ENCODE measurements around the gene ZNF74. TPM values are rescaled to one million over a fixed set of nuclear protein-coding genes. Genes with fewer than 3 reads are reported as not detected.

The ZNF74 gene
- total and polyA plus RNA-seq, 7 donors = 1.4 to 18.8 (median 11.4) TPM

- Histone ChIP-seq H3K4me3 (no peak overlapping the region), H3K4me1 (peaks cover 0 to 9% (median 8%) of the 10 kb centered on the region in 4 donors), H3K27ac (no peak overlapping the region), H3K27me3 (no peaks in the 10 kb centered on the region), H3K36me3 (peaks cover 0 to 34% (median 9%) of the 10 kb centered on the region in 4 donors), H3K9me3 (no peaks in the 10 kb centered on the region)
- intact Hi-C loops (cut with DNase I) = no loop called here
- TF ChIP-seq POLR2AphosphoS5 (IDR thresholded peaks at IDR 0.05) (no peak), EP300 (IDR thresholded peaks at IDR 0.05) (no peak), CTCF (IDR thresholded peaks at IDR 0.05) (no peak), POLR2A (IDR thresholded peaks at IDR 0.05) (no peak)
- DNase-seq = no peak
- WGBS, 2 donors = 79 to 83% methylated on average over 4 of the region's 4 CpGs
Measured at GRCh38 chr22:20399866-20400605, 6.1 kb downstream of the ZNF74 start.

- 93 to 94% methylated on average over 15 of the region's 15 CpGs for WGBS, 2 donors
- no peak for DNase-seq
- Histone ChIP-seq H3K4me3 (no peak overlapping the region), H3K27me3 (no peaks in the 10 kb centered on the region), H3K9me3 (no peaks in the 10 kb centered on the region), H3K36me3 (peaks cover 4 to 42% (median 12%) of the 10 kb centered on the region in 4 donors), H3K4me1 (peaks cover 0 to 2% (median under 1%) of the 10 kb centered on the region in 4 donors), H3K27ac (no peak overlapping the region)
- intact Hi-C loops (cut with DNase I) = no loop called here
- TF ChIP-seq POLR2A (IDR thresholded peaks at IDR 0.05) (no peak), CTCF (IDR thresholded peaks at IDR 0.05) (no peak), EP300 (IDR thresholded peaks at IDR 0.05) (no peak), POLR2AphosphoS5 (IDR thresholded peaks at IDR 0.05) (no peak)
Measured at GRCh38 chr22:20400606-20401375, 6.8 kb downstream of the ZNF74 start.

GRCh38 chr22:20401376-20402014, 7.5 kb downstream of the ZNF74 start:
- H3K27ac ChIP-seq = no peak overlapping the region
- intact Hi-C loops (cut with DNase I) = no loop called here
- peaks cover 9 to 49% (median 18%) of the 10 kb centered on the region in 4 donors for H3K36me3 ChIP-seq
- no peaks in the 10 kb centered on the region for H3K9me3 ChIP-seq
- H3K4me3 ChIP-seq = no peak overlapping the region
- H3K27me3 ChIP-seq = no peaks in the 10 kb centered on the region
- no peak for DNase-seq
- 95 to 96% methylated on average over 13 of the region's 13 CpGs for WGBS, 2 donors
- TF ChIP-seq POLR2A (IDR thresholded peaks at IDR 0.05) (no peak), EP300 (IDR thresholded peaks at IDR 0.05) (no peak)
- H3K4me1 ChIP-seq = no peaks in the 10 kb centered on the region

- Histone ChIP-seq H3K27me3 (no peaks in the 10 kb centered on the region), H3K36me3 (peaks cover 9 to 65% (median 24%) of the 10 kb centered on the region in 4 donors), H3K27ac (no peak overlapping the region), H3K9me3 (no peaks in the 10 kb centered on the region), H3K4me1 (no peaks in the 10 kb centered on the region), H3K4me3 (no peak overlapping the region)
- DNase-seq = no peak
- WGBS, 2 donors = 92 to 96% methylated on average over 9 of the region's 9 CpGs
- TF ChIP-seq CTCF (IDR thresholded peaks at IDR 0.05) (no peak), POLR2AphosphoS5 (IDR thresholded peaks at IDR 0.05) (no peak), POLR2A (IDR thresholded peaks at IDR 0.05) (no peak), EP300 (IDR thresholded peaks at IDR 0.05) (no peak)
- intact Hi-C loops (cut with DNase I) = no loop called here
Measured at GRCh38 chr22:20402960-20403778, 9.2 kb downstream of the ZNF74 start.

Data from sigmoid colon (tissue), 7 donors.